Mesenchymal stem cell (in vitro differentiated cells and primary cell): ENCODE measurements around the gene KCTD6.

Source experiments
- DNase-seq: peaks from one replicate; pipeline ENCODE4 v3.0.0-alpha.2; 2013
- H2AFZ ChIP-seq: one replicate; pipeline ENCODE4 v1.6.1; 2013; ENCODE audit warnings: low read depth, mild to moderate bottlenecking, control low read depth, inconsistent platforms, low read length, moderate library complexity
- H2AK5ac ChIP-seq: 2 replicates; pipeline ENCODE4 v1.6.1; 2013; ENCODE audit warnings: low read length, moderate library complexity, mild to moderate bottlenecking, inconsistent platforms; ENCODE audit not compliant: severe bottlenecking
- H2BK120ac ChIP-seq: one replicate; pipeline ENCODE4 v1.6.1; 2013; ENCODE audit warnings: low read depth, mild to moderate bottlenecking, inconsistent platforms, low read length, moderate library complexity
- H2BK12ac ChIP-seq, 2 experiments: one replicate each; pipeline ENCODE4 v1.6.1; 2013; ENCODE audit warnings: inconsistent platforms in 2 of 2, low read length in 2 of 2, mild to moderate bottlenecking in 2 of 2, moderate library complexity in 2 of 2, control low read depth in 1 of 2
- H2BK15ac ChIP-seq: one replicate; pipeline ENCODE4 v1.6.1; 2013; ENCODE audit warnings: mild to moderate bottlenecking, low read depth, inconsistent platforms; ENCODE audit not compliant: poor library complexity, severe bottlenecking
- H2BK5ac ChIP-seq: 2 replicates; pipeline ENCODE4 v1.6.1; 2013; ENCODE audit warnings: low read depth, mild to moderate bottlenecking, low read length, control low read depth, inconsistent platforms; ENCODE audit not compliant: poor library complexity, severe bottlenecking
- H3K14ac ChIP-seq, 2 experiments: one replicate each; pipeline ENCODE4 v1.6.1; 2013; ENCODE audit warnings: inconsistent platforms in 2 of 2, low read length in 2 of 2, control low read depth in 1 of 2, mild to moderate bottlenecking in 1 of 2, moderate library complexity in 1 of 2
- H3K18ac ChIP-seq, 2 experiments: one replicate each; pipeline ENCODE4 v1.6.1; 2013; ENCODE audit warnings: inconsistent platforms in 2 of 2, low read length in 2 of 2, control low read depth in 1 of 2, low read depth in 1 of 2, mild to moderate bottlenecking in 1 of 2
- H3K23ac ChIP-seq, 2 experiments: one replicate each; pipeline ENCODE4 v1.6.1; 2013; ENCODE audit warnings: inconsistent platforms in 2 of 2, low read length in 2 of 2, mild to moderate bottlenecking in 2 of 2, moderate library complexity in 2 of 2, control low read depth in 1 of 2
- H3K27ac ChIP-seq: 2 replicates; pipeline ENCODE4 v1.5.1; 2013; ENCODE audit warnings: mild to moderate bottlenecking, moderate library complexity, low read length, control low read depth, inconsistent platforms; ENCODE audit not compliant: poor library complexity, severe bottlenecking
- H3K27me3 ChIP-seq, 2 experiments: 2 replicates each; pipeline versions ENCODE4 v1.6.1 to v1.7.0; 2013; ENCODE audit warnings: low read length in 2 of 2, mild to moderate bottlenecking in 2 of 2, moderate library complexity in 2 of 2, control low read depth in 1 of 2, inconsistent platforms in 1 of 2; ENCODE audit not compliant: control insufficient read depth in 1 of 2, insufficient read depth in 1 of 2
- H3K36me3 ChIP-seq, 2 experiments: 2 replicates each; pipeline versions ENCODE4 v1.6.1 to v1.7.0; 2013; ENCODE audit warnings: low read length in 2 of 2, control low read depth in 1 of 2, inconsistent platforms in 1 of 2, low read depth in 1 of 2, mild to moderate bottlenecking in 1 of 2; ENCODE audit not compliant: insufficient read depth in 2 of 2, control insufficient read depth in 1 of 2
- H3K4ac ChIP-seq, 2 experiments: one replicate each; pipeline ENCODE4 v1.6.1; 2013; ENCODE audit warnings: inconsistent platforms in 2 of 2, low read length in 2 of 2, mild to moderate bottlenecking in 2 of 2, moderate library complexity in 2 of 2, control low read depth in 1 of 2, low read depth in 1 of 2
- H3K4me1 ChIP-seq: 2 replicates; pipeline ENCODE4 v1.6.1; 2013; ENCODE audit warnings: low read depth, low read length, control low read depth; ENCODE audit not compliant: control insufficient read depth, insufficient read depth
- H3K4me2 ChIP-seq: 2 replicates; pipeline ENCODE4 v1.6.1; 2013; ENCODE audit warnings: low read length, mild to moderate bottlenecking, inconsistent platforms; ENCODE audit not compliant: poor library complexity, severe bottlenecking
- H3K4me3 ChIP-seq, 2 experiments: 2 replicates each; pipeline versions ENCODE4 v1.5.1 to v1.7.0; 2013; ENCODE audit warnings: low read length in 2 of 2, mild to moderate bottlenecking in 2 of 2, control low read depth in 1 of 2, low read depth in 1 of 2; ENCODE audit not compliant: insufficient read depth in 1 of 2
- H3K79me1 ChIP-seq: replicated peaks from 2 replicates; pipeline ENCODE4 v1.6.1; 2013; ENCODE audit warnings: mild to moderate bottlenecking, control low read depth, low read length, inconsistent platforms; ENCODE audit not compliant: poor library complexity, severe bottlenecking
- H3K9ac ChIP-seq: 2 replicates; pipeline ENCODE4 v1.7.0; 2013; ENCODE audit warnings: mild to moderate bottlenecking, low read length, moderate library complexity
- H3K9me3 ChIP-seq: 2 replicates; pipeline ENCODE4 v1.7.0; 2013; ENCODE audit warnings: mild to moderate bottlenecking, low read length; ENCODE audit not compliant: control insufficient read depth
- H4K8ac ChIP-seq: one replicate; pipeline ENCODE4 v1.6.1; 2013; ENCODE audit warnings: inconsistent platforms, mild to moderate bottlenecking, low read length, moderate library complexity
- H4K91ac ChIP-seq: one replicate; pipeline ENCODE4 v1.6.1; 2013; ENCODE audit warnings: mild to moderate bottlenecking, low read length, inconsistent platforms
- WGBS: methylation state at CpG from one replicate; pipeline ENCODE4 v1.1.7; 2013; ENCODE audit warnings: mixed read lengths; 5-methylcytosine and 5-hydroxymethylcytosine counted together

KCTD6 gene

GRCh38 chr3:58535531-58536500 lies 43.9 kb downstream of the KCTD6 start:
- Histone ChIP-seq H3K9me3 (no peaks in the 10 kb centered on the region), H3K27ac (no peak overlapping the region), H2BK5ac (no peak overlapping the region), H3K18ac (no peak overlapping the region), H4K8ac (no peak overlapping the region), H2BK12ac (no peak overlapping the region), H4K91ac (no peak overlapping the region), H3K14ac (peak overlapping the region in 1 of 2 experiments; percentile 62), H2BK15ac (no peak overlapping the region), H3K36me3 (peaks cover 0 to 43% of the 10 kb centered on the region in 2 experiments), H3K4me1 (peaks cover 14% of the 10 kb centered on the region), H2AFZ (no peak overlapping the region), H3K4me2 (peak overlapping the region; percentile 26), H3K79me1 (no peaks in the 10 kb centered on the region), H3K23ac (no peak overlapping the region), H3K4ac (no peak overlapping the region), H3K9ac (peak overlapping the region; percentile 96), H2BK120ac (no peak overlapping the region), H2AK5ac (no peak overlapping the region), H3K4me3 (peak overlapping the region in 1 of 2 experiments; percentile 84), H3K27me3 (no peaks in the 10 kb centered on the region)
- WGBS = 48% methylated on average over 1 of the region's 2 CpGs
- no peak for DNase-seq

- H3K27ac ChIP-seq = no peak within 1 kb of the TSS
- no peak within 1 kb of the TSS for H3K23ac ChIP-seq
- H2BK5ac ChIP-seq = no peak within 1 kb of the TSS
- DNase-seq = peak; percentile 44
- peak within 1 kb of the TSS; percentile 96 for H4K8ac ChIP-seq
- H2BK120ac ChIP-seq = no peak within 1 kb of the TSS
- WGBS = 75% methylated on average over 13 of the region's 13 CpGs
- H3K9me3 ChIP-seq = no peaks in the 10 kb centered on the region
- H3K9ac ChIP-seq = peak within 1 kb of the TSS; percentile 96
- H4K91ac ChIP-seq = peak within 1 kb of the TSS; percentile 40
- no peaks in the 10 kb centered on the region for H3K27me3 ChIP-seq
- no peak within 1 kb of the TSS for H2BK15ac ChIP-seq
- no peaks in the 10 kb centered on the region for H3K79me1 ChIP-seq
- H2BK12ac ChIP-seq = peak within 1 kb of the TSS in 1 of 2 experiments; percentile 10
- peak within 1 kb of the TSS in 1 of 2 experiments; percentile 84 for H3K4me3 ChIP-seq
- H2AK5ac ChIP-seq = no peak within 1 kb of the TSS
- peak within 1 kb of the TSS in 1 of 2 experiments; percentile 62 for H3K14ac ChIP-seq
- H3K4ac ChIP-seq = no peak within 1 kb of the TSS
- peak within 1 kb of the TSS in 1 of 2 experiments; percentile 31 for H3K18ac ChIP-seq
- no peak within 1 kb of the TSS for H2AFZ ChIP-seq
- peaks cover 14% of the 10 kb centered on the region for H3K4me1 ChIP-seq
- peaks cover 0 to 34% of the 10 kb centered on the region in 2 experiments for H3K36me3 ChIP-seq
- H3K4me2 ChIP-seq = peak within 1 kb of the TSS; percentile 26
These were observed 44.9 kb downstream of the KCTD6 start, which contains the start of gene ACOX2 for GRCh38 chr3:58536501-58537411. Gene ACOX2, minus strand, starts transcription at chr3:58537190. Its CDS starts 2,084 bp downstream, at chr3:58535106.

GRCh38 chr3:58537412-58538301 lies 45.8 kb downstream of the KCTD6 start:
- H3K4me3 ChIP-seq = no peak overlapping the region
- 88% methylated on average over 4 of the region's 4 CpGs for WGBS
- no peak overlapping the region for H3K23ac ChIP-seq
- no peak overlapping the region for H4K91ac ChIP-seq
- H2AK5ac ChIP-seq = no peak overlapping the region
- no peak overlapping the region for H3K4me2 ChIP-seq
- H3K27me3 ChIP-seq = no peaks in the 10 kb centered on the region
- no peak overlapping the region for H3K4ac ChIP-seq
- no peak overlapping the region for H3K18ac ChIP-seq
- H4K8ac ChIP-seq = no peak overlapping the region
- no peak overlapping the region for H2BK15ac ChIP-seq
- H2BK120ac ChIP-seq = no peak overlapping the region
- no peak overlapping the region for H3K14ac ChIP-seq
- no peaks in the 10 kb centered on the region for H3K9me3 ChIP-seq
- H2BK5ac ChIP-seq = no peak overlapping the region
- no peaks in the 10 kb centered on the region for H3K79me1 ChIP-seq
- no peak overlapping the region for H2AFZ ChIP-seq
- H3K4me1 ChIP-seq = peaks cover 14% of the 10 kb centered on the region
- H3K9ac ChIP-seq = peak overlapping the region; percentile 96
- H3K27ac ChIP-seq = no peak overlapping the region
- H2BK12ac ChIP-seq = peak overlapping the region in 1 of 2 experiments; percentile 10
- H3K36me3 ChIP-seq = peaks cover 0 to 25% of the 10 kb centered on the region in 2 experiments
- DNase-seq = peak; percentile 41
